ENCODE measurements around the gene KL.

The KL gene

GRCh38 chr13:33011828-33012470 lies 4.3 kb upstream of the KL start:
- no peak for DNase-seq (ENCODE audit: insufficient read length, low spot score)
- no peak for FAIRE-seq
- TF ChIP-seq POLR2AphosphoS5 (IDR thresholded peaks at IDR 0.05; ENCODE audit: low read depth, low read length) (no peak), TAF1 (IDR thresholded peaks at IDR 0.05; ENCODE audit: low read depth, low read length) (no peak), POU2F2 (IDR thresholded peaks at IDR 0.05; ENCODE audit: low read depth, low read length) (no peak), POLR2A (IDR thresholded peaks at IDR 0.05; ENCODE audit: low read depth, low read length) (no peak), PAX5 (IDR thresholded peaks at IDR 0.05; ENCODE audit: insufficient read depth, low read length, severe bottlenecking) (no peak), SPI1 (IDR thresholded peaks at IDR 0.05; ENCODE audit: low read depth, low read length) (no peak)

- no peak for DNase-seq (ENCODE audit: insufficient read length, low spot score)
- FAIRE-seq, result no peak
- TF ChIP-seq POLR2AphosphoS5 (IDR thresholded peaks at IDR 0.05; ENCODE audit: low read depth, low read length) (no peak), POU2F2 (IDR thresholded peaks at IDR 0.05; ENCODE audit: low read depth, low read length) (no peak), PAX5 (IDR thresholded peaks at IDR 0.05; ENCODE audit: insufficient read depth, low read length, severe bottlenecking) (no peak), POLR2A (IDR thresholded peaks at IDR 0.05; ENCODE audit: low read depth, low read length) (no peak), TAF1 (IDR thresholded peaks at IDR 0.05; ENCODE audit: low read depth, low read length) (no peak), SPI1 (IDR thresholded peaks at IDR 0.05; ENCODE audit: low read depth, low read length) (no peak)
Observed at GRCh38 chr13:33014291-33014690, 1.9 kb upstream of the KL start.

GRCh38 chr13:33015241-33015668 lies 968 bp upstream of the KL start:
- DNase-seq (ENCODE audit: insufficient read length, low spot score), result no peak
- TF ChIP-seq POU2F2 (IDR thresholded peaks at IDR 0.05; ENCODE audit: low read depth, low read length), result no peak
- no peak for TF ChIP-seq TAF1 (IDR thresholded peaks at IDR 0.05; ENCODE audit: low read depth, low read length)
- TF ChIP-seq SPI1 (IDR thresholded peaks at IDR 0.05; ENCODE audit: low read depth, low read length), result no peak
- FAIRE-seq, result no peak

GRCh38 chr13:33015791-33016323 lies 366 bp upstream of the KL start:
- no peak for DNase-seq (ENCODE audit: insufficient read length, low spot score)

GRCh38 chr13:33017323-33017929 lies 1.2 kb downstream of the KL start:
- DNase-seq (ENCODE audit: insufficient read length, low spot score) (peak; percentile 42), FAIRE-seq (peak; percentile 88)
- TF ChIP-seq POLR2AphosphoS5 (IDR thresholded peaks at IDR 0.05; ENCODE audit: low read depth, low read length) (no peak), PAX5 (IDR thresholded peaks at IDR 0.05; ENCODE audit: insufficient read depth, low read length, severe bottlenecking) (no peak), POU2F2 (IDR thresholded peaks at IDR 0.05; ENCODE audit: low read depth, low read length) (no peak), TAF1 (IDR thresholded peaks at IDR 0.05; ENCODE audit: low read depth, low read length) (no peak), POLR2A (IDR thresholded peaks at IDR 0.05; ENCODE audit: low read depth, low read length) (no peak), SPI1 (IDR thresholded peaks at IDR 0.05; ENCODE audit: low read depth, low read length) (no peak)

More at GRCh38 chr13:33015791-33016323, 366 bp upstream of the KL start:
- no peak for TF ChIP-seq SPI1 (IDR thresholded peaks at IDR 0.05; ENCODE audit: low read depth, low read length)
- TF ChIP-seq POU2F2 (IDR thresholded peaks at IDR 0.05; ENCODE audit: low read depth, low read length), result no peak
- no peak for TF ChIP-seq POLR2A (IDR thresholded peaks at IDR 0.05; ENCODE audit: low read depth, low read length)
- no peak for TF ChIP-seq TAF1 (IDR thresholded peaks at IDR 0.05; ENCODE audit: low read depth, low read length)
- no peak for TF ChIP-seq POLR2AphosphoS5 (IDR thresholded peaks at IDR 0.05; ENCODE audit: low read depth, low read length)
- TF ChIP-seq PAX5 (IDR thresholded peaks at IDR 0.05; ENCODE audit: insufficient read depth, low read length, severe bottlenecking), result no peak
- FAIRE-seq, result no peak

GRCh38 chr13:33018886-33019285 lies 2.7 kb downstream of the KL start:
- DNase-seq (ENCODE audit: insufficient read length, low spot score), result no peak
- TF ChIP-seq SPI1 (IDR thresholded peaks at IDR 0.05; ENCODE audit: low read depth, low read length), result no peak
- TF ChIP-seq POU2F2 (IDR thresholded peaks at IDR 0.05; ENCODE audit: low read depth, low read length), result no peak
- no peak for TF ChIP-seq TAF1 (IDR thresholded peaks at IDR 0.05; ENCODE audit: low read depth, low read length)
- TF ChIP-seq POLR2A (IDR thresholded peaks at IDR 0.05; ENCODE audit: low read depth, low read length), result no peak
- TF ChIP-seq PAX5 (IDR thresholded peaks at IDR 0.05; ENCODE audit: insufficient read depth, low read length, severe bottlenecking), result no peak
- no peak for TF ChIP-seq POLR2AphosphoS5 (IDR thresholded peaks at IDR 0.05; ENCODE audit: low read depth, low read length)
- no peak for FAIRE-seq

DNA sequence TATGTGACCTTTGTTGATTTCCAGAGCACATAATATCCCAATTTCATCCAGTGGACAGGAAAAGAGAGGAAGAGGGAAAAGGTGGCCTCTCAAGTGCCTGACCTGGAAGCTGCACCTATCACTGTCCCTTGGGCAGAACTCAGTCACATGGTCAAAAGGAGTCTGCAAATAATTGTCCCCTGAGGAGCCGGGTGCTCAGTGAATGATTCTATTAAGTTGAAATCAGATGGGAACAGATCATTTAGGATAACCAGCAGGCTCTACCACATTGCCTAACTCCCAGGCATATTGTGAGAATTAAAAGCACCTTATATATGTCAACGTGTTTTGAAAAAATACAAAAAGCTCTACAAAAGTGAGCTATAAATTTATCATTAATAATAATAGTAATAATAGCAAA lies 6.8 kb downstream of the KL start:
- DNase-seq (ENCODE audit: insufficient read length, low spot score) (no peak), FAIRE-seq (no peak)
- TF ChIP-seq POU2F2 (IDR thresholded peaks at IDR 0.05; ENCODE audit: low read depth, low read length) (no peak), PAX5 (IDR thresholded peaks at IDR 0.05; ENCODE audit: insufficient read depth, low read length, severe bottlenecking) (no peak), TAF1 (IDR thresholded peaks at IDR 0.05; ENCODE audit: low read depth, low read length) (no peak), POLR2A (IDR thresholded peaks at IDR 0.05; ENCODE audit: low read depth, low read length) (no peak), POLR2AphosphoS5 (IDR thresholded peaks at IDR 0.05; ENCODE audit: low read depth, low read length) (no peak), SPI1 (IDR thresholded peaks at IDR 0.05; ENCODE audit: low read depth, low read length) (no peak)

DNA sequence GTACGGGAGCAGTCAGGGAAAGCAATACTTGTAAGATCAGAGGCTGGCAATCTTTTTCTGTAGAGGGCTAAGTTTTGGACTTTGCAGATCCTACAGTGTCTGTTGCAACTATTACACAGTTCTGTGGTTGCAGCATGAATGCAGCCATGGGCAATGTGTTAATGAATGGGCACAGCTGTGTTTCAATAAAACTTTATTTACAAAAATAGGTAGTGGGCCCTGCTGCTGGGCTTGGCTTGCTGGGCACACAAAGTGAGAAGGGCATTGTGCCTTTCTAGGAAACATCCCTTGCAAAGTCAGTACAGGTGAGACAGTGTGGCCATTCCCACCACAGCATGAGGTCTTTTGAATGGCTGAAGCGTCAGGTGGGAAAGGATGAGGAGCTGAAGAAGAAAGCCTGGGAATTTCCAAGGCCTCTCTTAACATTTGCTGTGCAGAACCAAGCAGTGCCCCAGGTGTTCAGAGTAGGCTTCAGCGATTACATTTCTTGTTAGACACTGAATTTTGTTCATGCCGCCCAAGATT lies 9.1 kb downstream of the KL start:
- FAIRE-seq, result no peak
- TF ChIP-seq SPI1 (IDR thresholded peaks at IDR 0.05; ENCODE audit: low read depth, low read length) (no peak), POLR2AphosphoS5 (IDR thresholded peaks at IDR 0.05; ENCODE audit: low read depth, low read length) (no peak), POU2F2 (IDR thresholded peaks at IDR 0.05; ENCODE audit: low read depth, low read length) (no peak), POLR2A (IDR thresholded peaks at IDR 0.05; ENCODE audit: low read depth, low read length) (no peak), TAF1 (IDR thresholded peaks at IDR 0.05; ENCODE audit: low read depth, low read length) (no peak), PAX5 (IDR thresholded peaks at IDR 0.05; ENCODE audit: insufficient read depth, low read length, severe bottlenecking) (no peak)
- no peak for DNase-seq (ENCODE audit: insufficient read length, low spot score)

DNA sequence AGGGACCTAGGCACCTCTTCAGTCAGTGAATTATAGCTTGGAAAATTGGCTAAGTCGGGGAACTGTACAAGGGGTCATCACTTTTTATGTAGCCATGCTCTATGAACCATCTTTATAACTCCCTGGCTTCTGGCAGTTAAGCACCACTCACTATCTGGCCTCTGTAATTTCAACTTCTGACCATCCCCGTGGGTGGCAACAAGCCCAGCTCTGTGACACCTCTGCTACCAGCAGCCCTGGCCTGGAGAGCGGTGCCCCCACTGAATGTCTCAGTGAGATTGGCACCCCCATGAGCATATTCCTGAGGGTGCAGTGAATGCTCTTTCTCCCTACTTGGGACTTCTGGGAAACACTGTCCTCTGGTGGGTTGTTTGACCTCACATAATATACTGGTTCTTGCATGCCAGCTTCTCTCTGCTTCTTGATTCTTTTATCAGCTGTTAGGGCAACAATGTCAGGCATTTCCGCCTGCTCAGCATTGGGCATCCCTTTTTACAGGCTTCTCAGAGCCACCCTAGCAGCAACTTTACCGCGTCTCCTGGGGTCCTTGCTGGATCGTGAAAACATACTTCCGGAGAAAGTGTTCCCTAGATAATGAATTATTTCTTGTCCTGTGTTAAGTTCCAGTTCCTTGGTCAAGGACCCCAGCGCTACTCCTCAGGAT lies 10.4 kb downstream of the KL start:
- FAIRE-seq (no peak), DNase-seq (ENCODE audit: insufficient read length, low spot score) (no peak)
- TF ChIP-seq SPI1 (IDR thresholded peaks at IDR 0.05; ENCODE audit: low read depth, low read length) (no peak), TAF1 (IDR thresholded peaks at IDR 0.05; ENCODE audit: low read depth, low read length) (no peak), POU2F2 (IDR thresholded peaks at IDR 0.05; ENCODE audit: low read depth, low read length) (no peak), POLR2AphosphoS5 (IDR thresholded peaks at IDR 0.05; ENCODE audit: low read depth, low read length) (no peak), POLR2A (IDR thresholded peaks at IDR 0.05; ENCODE audit: low read depth, low read length) (no peak), PAX5 (IDR thresholded peaks at IDR 0.05; ENCODE audit: insufficient read depth, low read length, severe bottlenecking) (no peak)
